Activated CD4-positive, alpha-beta T cell treated with anti-CD3 and anti-CD28 coated beads, Interleukin-2, Interleukin-6, amounts not matched to agents 100 ng/mL and 50 ng/mL, durations not matched to agents 16 hours and 8 hours (primary cell): Measurements from ENCODE around the gene TF.
"Not testable (repeated sequence)": the region's sequence is repeated elsewhere in the genome, so short reads cannot be mapped to it uniquely, and the experiment has no call there.

Experiments used
- DNase-seq: peaks from one replicate; pipeline ENCODE4 v3.0.0-alpha.2; 2020

TF gene

DNA sequence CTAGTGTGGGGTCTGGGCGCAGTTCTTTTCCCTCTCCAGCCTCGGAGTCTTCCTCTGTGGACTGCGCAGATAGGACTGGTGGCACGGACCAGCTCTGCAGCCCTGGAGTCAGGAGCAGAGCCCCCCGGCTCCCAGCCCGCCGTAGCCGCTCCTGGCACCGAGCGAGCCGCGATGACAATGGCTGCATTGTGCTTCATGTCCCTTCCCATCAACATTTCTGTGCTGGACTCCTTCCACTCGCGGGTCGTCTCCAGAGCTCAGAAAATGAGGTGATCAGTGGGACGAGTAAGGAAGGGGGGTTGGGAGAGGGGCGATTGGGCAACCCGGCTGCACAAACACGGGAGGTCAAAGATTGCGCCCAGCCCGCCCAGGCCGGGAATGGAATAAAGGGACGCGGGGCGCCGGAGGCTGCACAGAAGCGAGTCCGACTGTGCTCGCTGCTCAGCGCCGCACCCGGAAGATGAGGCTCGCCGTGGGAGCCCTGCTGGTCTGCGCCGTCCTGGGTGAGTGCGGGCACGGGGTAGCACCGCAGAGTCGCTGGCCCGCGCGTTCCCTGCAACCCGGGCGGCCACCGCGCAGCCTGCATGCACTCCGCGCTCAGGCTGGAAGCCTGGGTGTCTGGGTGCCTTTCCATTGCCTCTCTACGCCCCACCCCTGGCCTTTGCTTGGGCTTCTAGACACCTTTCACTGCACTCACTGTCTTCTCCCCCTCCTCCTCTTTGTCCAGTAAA is at the start of gene TF:
Gene TF (plus strand): TSS at position 413 of the 731 bp plus-strand sequence. CDS start 48 bp downstream, at position 461.
- no peak for DNase-seq

DNA sequence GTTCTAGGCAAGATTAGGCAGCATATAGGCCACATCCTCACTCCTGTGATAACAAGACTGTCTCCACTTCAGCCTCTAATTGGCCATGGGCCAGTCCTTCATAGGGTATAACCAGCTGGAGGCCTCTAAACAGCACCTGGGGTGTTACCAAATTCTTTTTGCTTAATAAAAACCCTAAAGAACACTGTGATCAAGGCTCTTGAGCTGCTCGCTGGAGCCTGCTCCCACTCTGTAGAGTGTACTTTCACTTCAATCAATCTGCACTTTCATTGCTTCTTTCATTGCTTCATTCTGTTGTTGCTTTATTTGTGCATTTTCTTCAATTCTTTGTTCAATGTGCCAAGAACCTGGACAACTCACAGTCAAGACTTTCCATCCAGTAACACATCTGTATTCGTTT is 48.2 kb upstream of the TF start:
- no peak for DNase-seq

DNA sequence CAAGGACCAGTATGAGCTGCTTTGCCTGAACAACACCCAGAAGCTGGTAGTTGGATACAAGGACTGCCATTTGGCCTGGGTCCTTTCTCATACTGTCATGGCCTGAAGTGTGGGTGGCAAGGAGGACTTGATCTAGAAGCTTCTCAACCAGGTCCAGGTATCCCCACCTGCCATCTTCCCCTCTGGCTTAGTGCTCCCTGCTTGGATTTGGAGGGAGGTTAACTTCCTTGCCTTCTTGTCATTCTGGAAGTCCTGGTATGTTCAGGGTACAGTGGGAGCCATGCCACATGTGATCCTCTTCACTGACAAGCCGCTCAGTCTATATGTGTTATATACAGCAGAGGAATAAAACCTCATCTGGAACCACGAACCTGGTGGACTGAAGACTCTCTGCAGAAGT is 46.7 kb upstream of the TF start:
- DNase-seq, result no peak

DNA sequence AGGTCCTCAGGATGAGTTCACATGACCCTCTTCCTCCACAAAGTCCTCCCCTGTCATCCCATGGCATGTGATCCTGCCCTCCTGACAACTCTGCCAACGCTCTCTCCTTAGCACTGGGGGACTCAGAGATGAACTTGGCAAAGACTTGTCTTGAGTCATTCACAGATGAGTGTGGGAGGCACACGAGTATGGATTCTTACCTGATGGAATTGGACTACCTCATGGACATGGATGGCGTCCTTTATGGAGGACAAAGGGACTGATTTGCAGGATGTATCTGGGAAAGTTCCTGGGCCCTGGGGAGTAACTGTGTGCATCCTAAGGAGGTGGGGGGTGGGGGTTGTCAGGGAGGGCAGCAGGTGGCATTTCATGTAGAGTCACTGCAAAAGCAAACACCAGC is 46.3 kb upstream of the TF start:
- DNase-seq, result no peak

DNA sequence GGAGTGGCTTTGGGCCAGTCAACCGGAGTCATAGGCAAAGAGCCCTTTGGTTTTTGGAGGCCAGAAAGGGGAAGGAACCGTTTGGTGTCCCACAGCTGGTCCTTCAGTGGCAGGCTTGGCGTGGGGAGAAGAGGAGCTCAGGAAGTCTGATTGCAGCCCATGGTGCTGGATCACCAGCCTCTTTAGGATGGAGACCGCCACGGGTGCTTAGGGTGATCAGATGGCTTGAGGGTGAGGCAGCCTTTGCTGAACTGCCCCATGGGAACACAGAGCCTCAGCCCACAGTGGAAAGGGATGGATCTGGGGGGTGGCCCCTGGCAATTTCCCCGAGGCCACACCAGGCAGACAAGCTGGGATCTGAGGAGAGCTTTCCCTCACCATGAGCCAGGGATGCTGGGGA is 45.8 kb upstream of the TF start:
- DNase-seq, result no peak

GRCh38 chr3:133701435-133702358 is 44.5 kb upstream of the TF start:
- no peak for DNase-seq

DNA sequence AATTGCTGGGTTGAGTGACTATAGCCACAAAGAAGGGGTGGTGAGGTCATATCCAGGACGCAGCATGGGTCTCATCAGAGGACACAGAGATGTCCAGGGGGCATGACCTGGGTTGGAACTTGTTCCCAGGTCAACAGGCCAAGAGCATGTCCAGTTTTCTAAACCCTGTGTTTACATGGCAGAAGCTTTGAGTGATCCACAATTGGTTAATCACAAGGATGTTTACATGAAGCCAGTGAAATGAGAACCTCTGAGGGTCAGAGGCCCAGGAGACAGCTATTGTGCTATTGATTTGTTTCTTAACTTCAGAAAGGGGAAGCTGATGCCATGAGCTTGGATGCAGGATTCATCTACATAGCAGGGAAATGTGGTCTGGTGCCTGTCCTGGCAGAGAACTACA is 42.3 kb upstream of the TF start:
- DNase-seq, result no peak

GRCh38 chr3:133706033-133706432 is 40.2 kb upstream of the TF start:
- DNase-seq, result no peak

DNA sequence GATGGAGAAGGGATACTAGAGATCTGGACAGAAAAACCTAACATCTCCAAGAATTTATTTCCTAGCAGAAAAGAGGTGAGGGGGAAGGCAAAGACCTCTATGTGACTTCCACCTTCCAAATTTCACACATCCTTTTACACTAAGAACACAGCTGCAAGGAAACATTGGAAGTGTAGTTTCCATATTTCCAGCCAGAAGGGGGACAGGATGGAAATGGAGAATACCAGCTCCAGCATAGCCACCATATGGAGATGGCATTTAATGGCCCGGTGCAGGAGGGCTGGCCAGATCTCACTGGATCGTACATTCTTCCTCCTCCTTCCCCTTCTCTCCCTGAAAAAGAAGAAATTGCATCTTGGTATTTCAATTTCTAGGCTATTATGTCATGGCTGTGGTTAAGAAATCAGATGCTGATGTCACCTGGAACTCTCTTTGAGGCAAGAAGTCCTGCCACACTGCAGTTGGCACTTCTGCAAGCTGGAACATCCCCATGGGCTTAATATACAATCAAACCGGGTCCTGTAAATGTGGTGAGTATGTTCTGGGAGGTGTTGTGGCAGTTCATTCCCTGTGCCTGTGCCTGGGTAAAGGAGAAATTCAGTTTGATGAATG is 36.9 kb upstream of the TF start:
- DNase-seq, result no peak

DNA sequence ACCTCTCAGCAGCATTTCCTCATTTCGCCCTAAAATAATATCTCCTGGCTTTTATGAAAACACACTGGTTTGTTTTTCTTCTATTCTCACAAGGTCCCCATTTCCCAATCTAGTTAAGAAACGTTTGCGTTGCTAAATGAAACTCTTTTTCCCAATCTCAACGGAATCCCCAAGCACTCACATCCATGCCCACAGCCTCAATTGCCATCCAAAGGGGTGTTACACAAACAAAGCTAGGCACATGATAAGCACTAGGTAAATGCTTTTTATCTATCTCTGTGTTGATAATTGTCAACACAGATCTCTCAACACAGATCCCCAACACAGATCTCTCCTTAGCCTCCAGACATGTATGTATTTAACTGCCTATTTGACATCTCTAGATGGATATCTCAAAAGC is 35.2 kb upstream of the TF start:
- DNase-seq, result no peak

GRCh38 chr3:133712017-133712416 is 34.2 kb upstream of the TF start:
- DNase-seq, result no peak

- DNase-seq, result no peak
Observed at GRCh38 chr3:133713347-133713746, 32.8 kb upstream of the TF start.

GRCh38 chr3:133717424-133717823 is 28.8 kb upstream of the TF start:
- no peak for DNase-seq

DNA sequence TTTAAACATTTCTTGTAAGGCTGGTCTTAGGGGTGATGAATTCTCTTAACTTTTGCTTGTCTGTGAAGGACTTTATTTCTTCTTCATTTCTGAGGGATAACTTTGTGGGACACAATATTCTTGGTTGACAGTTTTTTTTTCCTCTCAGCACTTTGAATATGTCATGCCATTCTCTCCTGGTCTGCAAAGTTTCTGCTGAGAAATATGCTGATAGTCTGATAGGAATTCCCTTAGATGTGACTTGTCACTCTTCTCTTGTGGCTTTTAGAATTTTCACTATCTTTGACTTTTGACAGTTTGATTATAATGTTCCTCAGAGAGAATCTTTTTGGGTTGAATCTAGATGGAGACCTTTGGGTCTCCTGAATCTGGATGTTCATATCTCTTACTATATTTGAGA is 23.3 kb upstream of the TF start:
- no peak for DNase-seq

GRCh38 chr3:133730993-133731392 is 15.2 kb upstream of the TF start:
- DNase-seq, result no peak

GRCh38 chr3:133732231-133732630 is 14.0 kb upstream of the TF start:
- not testable (repeated sequence) for DNase-seq

GRCh38 chr3:133733226-133733625 is 13.0 kb upstream of the TF start:
- DNase-seq, result no peak

GRCh38 chr3:133734305-133734704 is 11.9 kb upstream of the TF start:
- no peak for DNase-seq

GRCh38 chr3:133742351-133743091 is 3.7 kb upstream of the TF start:
- no peak for DNase-seq

- DNase-seq, result no peak
Observed at GRCh38 chr3:133744241-133744640, 2.0 kb upstream of the TF start.

DNA sequence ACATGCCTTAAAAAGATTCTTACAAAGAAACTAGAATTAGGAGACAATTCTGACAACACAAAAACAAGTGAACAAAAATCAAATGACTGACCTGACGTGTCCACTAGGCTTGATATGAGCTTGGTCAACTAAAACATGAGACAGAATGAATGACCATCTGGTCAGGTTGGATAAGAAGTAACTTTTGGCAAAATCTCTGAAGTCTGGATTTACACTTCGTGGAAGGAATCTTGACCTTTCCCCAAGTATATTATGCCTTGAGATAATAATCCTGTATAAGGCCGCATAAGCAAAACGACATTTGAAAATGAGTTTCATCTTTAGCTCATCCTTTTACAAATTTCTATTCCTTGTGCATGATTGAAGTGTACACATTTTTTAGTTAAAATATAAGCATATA is 1.1 kb upstream of the TF start:
- DNase-seq, result no peak

DNA sequence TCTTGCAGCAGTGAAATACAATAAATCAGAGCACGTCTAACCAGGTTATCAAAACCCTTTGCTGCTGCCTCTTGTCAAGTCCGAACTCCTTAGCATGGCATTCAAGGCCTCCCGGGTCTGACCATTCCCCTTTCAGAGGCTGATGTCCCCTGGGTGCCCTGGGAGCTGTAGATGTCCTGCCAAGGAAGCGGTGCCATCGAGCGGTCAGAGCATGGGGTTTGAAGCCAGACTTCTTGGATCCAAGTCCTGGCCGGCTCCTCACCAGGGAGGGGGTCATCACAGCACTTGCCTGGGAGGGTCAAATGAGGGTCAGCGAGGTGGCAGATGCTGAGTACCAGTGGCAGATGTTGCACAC is 496 bp downstream of the TF start:
- no peak for DNase-seq

DNA sequence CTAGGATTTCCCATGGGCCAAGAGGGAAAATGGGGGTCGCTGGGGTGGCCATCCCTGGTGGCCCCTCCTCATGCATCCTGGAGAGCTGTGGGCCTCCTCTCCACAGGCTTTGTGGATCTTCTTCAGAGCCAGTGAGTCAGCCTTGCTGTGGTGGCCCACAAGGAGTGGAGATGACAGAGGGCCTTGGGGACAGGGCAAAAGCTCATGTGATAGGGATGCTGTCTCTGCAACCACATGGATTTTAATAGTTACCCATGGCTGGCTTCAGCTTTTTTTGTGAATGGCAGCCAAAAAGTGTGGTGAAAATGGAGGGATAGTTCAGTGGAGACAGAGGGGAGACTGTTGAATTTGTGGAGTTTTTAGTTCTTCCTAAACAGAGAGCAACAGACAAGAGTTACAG is 1.2 kb downstream of the TF start:
- DNase-seq, result no peak
